GM18867 (cell line): ENCODE measurements around the gene PHYHIPL.
"Not testable (repeated sequence)": the region's sequence is repeated elsewhere in the genome, so short reads cannot be mapped to it uniquely, and the experiment has no call there.

Experiments used
- ATAC-seq: cut with Tn5 transposase; IDR thresholded peaks from one replicate; pipeline ENCODE4 v1.9.1; 2021; ENCODE audit warnings: mild to moderate bottlenecking, moderate library complexity; ENCODE audit not compliant: unreplicated experiment

The PHYHIPL gene

DNA sequence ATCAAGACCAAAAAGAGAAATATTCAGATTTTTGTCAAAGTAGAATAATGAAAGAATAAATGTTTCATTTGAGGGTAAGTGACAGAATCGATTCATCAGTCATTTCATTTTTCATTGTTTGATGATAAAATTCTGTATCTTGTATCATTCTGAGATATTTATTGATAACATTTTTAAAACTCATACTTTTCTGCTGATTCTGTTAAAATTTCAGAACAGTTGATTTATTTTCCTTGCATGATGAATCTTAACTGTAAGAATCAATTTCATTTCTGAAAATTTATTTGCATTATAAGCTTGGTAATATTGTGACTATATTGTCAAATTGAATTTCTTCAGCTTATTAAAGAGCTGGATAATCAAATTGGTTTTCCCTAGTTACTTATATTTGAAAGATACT is 13.9 kb downstream of the PHYHIPL start:
- no peak for ATAC-seq

DNA sequence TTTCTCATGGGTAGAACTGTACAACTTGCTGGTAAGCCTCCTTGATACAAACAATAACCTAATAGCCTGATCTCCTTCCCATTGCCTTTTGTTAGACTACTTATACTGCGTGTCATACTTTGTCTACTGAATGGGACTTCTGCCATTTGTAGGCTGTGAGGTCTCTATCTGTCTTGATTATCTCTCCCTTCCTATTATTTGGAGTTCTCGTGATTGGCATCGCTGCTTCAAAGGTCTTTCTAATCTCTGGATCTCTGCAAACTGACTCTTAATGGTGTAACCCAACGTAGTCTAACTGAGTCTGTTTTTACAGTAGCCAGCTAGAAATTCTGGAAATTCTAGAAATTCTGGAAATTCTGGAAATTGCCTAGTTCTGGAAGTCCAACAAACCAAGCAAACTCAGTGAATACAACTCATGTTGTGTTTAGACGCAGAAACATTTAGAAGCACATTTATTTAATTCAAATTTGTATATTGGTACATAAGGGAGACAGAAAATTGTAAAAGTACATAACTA is 29.8 kb downstream of the PHYHIPL start:
- no peak for ATAC-seq

DNA sequence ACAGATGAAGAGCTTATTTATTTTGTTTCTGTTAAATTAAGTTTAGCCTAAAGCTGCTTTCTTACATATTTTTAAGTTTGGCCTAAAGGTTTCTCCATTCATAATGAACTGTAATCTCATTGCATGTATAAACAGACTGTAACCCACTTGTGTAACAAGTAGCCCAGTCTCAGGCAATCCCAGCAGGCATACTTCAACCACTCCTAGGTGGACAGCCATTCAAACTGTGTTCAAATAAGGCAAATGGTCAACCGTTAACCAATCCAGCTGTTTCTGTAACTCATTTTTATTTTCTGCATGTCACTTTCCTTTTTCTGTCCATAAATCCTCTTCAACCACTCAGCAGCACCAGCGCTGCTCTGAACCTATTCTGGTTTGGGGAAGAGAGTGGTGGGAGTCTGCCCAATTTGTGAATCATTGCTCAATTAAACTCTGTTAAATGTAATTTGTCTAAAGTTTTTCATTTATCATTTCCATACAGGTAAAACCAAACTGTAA is 35.9 kb downstream of the PHYHIPL start:
- ATAC-seq: no peak

GRCh38 chr10:59214160-59214559 is 37.7 kb downstream of the PHYHIPL start:
- ATAC-seq: no peak

GRCh38 chr10:59216178-59216869 is 39.9 kb downstream of the PHYHIPL start:
- ATAC-seq: no peak

DNA sequence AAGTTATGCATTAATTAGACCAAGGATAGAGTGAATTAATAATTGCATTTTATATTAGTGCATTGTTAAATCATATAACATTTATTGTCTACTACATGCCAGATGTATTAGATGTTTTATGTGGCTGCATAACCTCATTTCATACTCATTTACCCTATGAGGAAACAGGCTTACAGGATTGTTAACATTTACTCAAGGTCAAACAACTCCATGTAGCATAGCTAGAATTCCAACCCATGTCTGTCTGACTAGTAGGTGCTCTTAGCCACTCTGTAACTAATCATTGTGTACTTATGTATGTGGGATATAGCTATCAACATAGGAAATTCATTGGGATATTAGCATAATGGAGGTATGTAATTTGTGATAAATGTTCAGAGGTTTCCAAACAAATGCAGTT is 46.3 kb downstream of the PHYHIPL start:
- ATAC-seq: no peak

DNA sequence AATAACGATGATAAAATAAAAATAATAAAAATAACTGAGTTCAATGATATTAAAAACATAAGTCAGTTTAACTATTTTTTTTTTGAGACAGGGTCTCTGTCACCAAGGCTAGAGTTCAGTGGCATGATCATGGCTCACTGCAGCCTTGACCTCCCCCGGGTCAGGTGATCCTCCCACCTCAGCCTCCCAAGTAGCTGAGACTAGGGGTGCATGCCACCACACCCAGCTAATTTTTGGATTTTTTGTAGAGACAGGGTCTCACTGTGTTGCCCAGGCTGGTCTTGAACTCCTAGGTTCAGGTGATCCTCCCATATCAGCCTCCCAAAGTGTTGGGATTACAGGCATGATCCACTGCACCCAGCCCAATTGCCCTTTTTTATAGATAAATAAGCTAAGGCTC is 47.2 kb downstream of the PHYHIPL start:
- not testable (repeated sequence) for ATAC-seq

DNA sequence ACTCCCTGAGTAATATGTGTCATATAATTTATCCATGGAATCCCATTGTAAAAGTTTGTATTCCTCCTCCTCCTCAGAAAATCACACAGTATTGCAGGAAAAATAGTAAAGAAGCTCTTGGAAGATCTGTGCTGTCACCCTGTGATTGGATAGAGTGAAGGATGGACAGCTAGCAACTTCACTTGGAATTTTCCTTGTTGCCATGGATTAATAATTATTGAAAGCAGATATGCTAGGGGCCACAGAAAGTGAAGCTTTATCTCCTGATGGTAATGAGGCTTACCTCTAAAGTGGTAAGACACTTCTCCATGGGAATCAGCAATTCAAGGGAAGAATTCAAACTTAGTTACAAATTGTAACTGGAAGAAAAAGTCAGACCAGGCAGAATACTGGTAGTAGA is 48.8 kb downstream of the PHYHIPL start:
- no peak for ATAC-seq

- no peak for ATAC-seq
These were observed 50.8 kb downstream of the PHYHIPL start for GRCh38 chr10:59227136-59227673.

GRCh38 chr10:59229441-59229840 is 53.0 kb downstream of the PHYHIPL start:
- no peak for ATAC-seq

DNA sequence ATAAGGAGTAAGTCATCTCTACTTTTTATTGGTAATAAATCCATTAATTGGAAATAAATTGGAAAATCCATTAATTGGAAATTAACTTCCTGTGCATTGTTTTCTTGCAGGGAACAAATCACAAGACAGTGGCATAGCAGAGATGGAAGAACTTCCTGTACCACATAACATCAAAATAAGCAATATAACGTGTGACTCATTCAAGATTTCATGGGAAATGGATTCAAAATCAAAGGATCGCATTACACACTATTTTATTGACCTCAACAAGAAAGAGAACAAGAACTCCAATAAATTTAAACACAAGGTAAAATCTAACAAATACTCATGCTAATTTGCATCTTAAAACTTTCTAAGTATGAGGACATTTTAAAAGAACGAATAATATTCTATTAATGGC is 57.8 kb downstream of the PHYHIPL start:
- no peak for ATAC-seq

DNA sequence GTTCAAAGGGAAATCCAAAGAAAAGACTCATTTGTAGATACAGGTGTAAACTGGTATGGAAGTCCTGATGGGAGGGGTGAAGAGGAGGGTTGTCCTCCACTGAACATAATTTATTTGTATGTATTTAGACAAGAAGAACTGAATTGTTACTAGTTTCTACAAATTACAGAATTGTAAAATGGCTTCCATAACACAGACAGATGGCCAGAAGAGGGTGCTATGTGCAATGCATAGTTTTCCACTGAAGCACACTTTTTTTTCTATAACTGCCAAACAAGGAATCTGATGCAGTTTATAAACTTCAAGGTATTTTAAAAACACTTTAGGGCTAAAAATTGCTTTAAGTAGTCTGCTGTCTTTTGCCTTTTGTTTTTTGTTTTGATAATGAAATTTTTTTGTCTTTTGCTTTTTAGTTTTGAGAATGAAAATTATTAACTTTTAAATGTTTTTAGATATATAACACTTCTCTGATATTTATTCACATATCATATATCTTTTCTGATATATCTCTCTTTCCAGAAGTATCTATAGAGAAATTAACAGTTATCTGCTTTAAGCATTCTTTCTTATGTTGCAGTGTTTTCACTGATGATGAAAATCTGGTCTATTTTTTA is 58.5 kb downstream of the PHYHIPL start:
- ATAC-seq: no peak

- ATAC-seq: no peak
These were observed 59.7 kb downstream of the PHYHIPL start for GRCh38 chr10:59236064-59236697.

- ATAC-seq: no peak
These were observed 61.3 kb downstream of the PHYHIPL start for GRCh38 chr10:59237775-59238174.

DNA sequence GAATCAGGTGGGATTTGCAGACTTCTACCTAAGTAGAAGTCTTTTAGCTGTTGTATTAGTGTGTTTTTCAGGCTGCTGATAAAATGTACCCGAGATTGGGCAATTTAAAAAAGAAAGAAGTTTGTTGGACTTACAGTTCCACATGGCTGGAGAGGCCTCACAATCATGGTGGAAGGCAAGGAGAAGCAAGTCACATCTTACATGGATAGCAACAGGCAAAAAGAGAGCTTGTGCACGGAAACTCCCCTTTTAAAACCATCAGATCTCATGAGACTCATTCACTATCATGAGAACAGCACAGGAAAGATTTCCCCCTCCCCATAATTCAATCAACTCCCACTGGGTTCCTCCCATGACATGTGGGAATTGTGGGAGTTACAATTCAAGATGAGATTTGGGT is 62.7 kb downstream of the PHYHIPL start:
- ATAC-seq: not testable (repeated sequence)

DNA sequence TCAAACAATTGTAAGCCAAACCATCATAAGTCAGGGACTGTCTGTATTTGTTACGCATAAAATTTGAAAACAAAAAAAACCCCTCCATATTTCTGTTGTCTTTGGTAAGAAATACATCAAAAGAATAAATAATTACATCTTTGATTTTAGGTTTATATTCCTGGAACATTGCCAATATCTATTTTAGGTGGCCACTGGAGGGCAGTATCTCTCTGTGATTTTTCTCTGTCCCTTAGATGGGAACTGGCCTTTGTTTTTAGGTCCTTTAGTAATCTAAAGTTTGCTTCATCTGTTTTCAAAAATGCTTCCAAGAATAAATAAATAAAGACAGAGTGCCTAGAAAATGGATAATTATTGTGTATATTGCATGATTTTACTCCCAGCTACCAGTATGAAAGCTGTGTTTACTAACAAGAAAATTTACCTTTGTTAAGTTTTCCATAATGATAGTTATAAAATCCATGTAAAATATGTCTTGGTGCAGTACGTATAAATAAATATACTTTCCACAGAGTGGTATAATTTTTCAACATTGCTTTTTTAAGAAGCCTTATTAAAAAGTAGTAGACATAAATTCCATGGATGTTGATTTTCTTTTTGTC is 64.2 kb downstream of the PHYHIPL start:
- ATAC-seq: no peak

DNA sequence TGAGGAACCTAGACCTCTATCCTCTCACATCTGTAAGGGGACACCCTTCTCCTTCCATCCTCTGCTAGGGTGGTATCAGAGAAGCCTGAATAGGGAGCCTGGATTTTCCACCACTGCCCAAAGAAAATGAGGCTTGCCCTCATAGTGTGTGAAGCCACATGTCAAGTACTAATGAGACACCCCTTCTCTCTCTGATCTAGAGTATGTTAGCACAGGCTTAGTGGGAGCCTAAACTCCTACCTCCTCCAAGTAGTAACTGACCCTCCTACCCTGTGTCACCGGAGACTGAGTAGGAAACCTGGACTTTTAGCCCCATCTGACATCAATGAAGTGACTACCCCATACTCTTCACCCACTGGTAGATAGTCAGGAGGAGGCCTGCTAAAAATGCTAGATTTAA is 65.6 kb downstream of the PHYHIPL start:
- ATAC-seq: no peak

GRCh38 chr10:59242991-59243390 is 66.5 kb downstream of the PHYHIPL start:
- ATAC-seq: no peak

GRCh38 chr10:59243611-59244195 is 67.3 kb downstream of the PHYHIPL start:
- no peak for ATAC-seq

DNA sequence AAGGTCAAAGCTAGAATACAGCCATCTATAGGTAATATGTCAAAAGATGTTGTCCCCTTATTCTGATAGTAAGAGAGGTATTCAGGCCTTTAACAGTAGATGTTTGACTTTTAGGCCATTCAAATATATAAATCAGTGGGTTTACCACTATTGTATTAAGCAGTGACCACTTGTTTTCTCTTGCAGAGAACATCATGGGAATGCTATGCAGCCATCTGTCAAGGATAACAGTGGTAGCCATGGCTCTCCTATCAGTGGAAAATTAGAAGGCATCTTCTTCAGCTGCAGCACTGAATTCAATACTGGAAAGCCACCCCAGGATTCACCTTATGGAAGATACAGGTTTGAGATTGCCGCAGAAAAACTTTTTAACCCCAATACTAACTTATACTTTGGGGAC is 68.4 kb downstream of the PHYHIPL start:
- no peak for ATAC-seq

DNA sequence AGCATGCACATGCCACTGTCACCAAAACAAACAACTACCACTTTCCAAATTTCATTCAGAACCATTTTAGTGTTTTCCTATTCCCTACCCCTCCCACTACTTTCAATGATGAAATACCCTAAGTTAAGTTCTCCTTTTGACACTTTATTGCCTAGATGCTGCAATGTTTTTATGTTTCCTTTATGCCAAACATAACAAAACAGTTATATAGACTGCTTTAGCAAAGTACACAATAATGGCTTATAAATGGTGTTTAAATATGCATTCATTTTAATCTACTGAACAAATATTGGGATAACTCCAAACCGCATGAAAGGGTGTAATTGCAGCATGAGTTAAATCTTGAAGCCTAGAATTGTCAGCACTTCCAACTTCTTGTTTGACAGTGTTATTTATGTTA is 69.2 kb downstream of the PHYHIPL start:
- no peak for ATAC-seq
